DLD1 (cell line): ENCODE data around the gene IRAK1BP1.
"Not testable (repeated sequence)": the region's sequence is repeated elsewhere in the genome, so short reads cannot be mapped to it uniquely, and the experiment has no call there.

Experiments
- in situ Hi-C: cut with HindIII; loops from 2 replicates; pipeline ENCODE4 v1.10.0; 2017; ENCODE audit warnings: low sequenced_read_pairs

IRAK1BP1 gene, protein sequence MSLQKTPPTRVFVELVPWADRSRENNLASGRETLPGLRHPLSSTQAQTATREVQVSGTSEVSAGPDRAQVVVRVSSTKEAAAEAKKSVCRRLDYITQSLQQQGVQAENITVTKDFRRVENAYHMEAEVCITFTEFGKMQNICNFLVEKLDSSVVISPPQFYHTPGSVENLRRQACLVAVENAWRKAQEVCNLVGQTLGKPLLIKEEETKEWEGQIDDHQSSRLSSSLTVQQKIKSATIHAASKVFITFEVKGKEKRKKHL

GRCh38 chr6:78867370-78868040 is at the start of gene IRAK1BP1:
IRAK1BP1 (plus strand) TSS chr6:78867551; CDS start chr6:78867577, 26 bp downstream.
- in situ Hi-C loops, result no loop called here

DNA sequence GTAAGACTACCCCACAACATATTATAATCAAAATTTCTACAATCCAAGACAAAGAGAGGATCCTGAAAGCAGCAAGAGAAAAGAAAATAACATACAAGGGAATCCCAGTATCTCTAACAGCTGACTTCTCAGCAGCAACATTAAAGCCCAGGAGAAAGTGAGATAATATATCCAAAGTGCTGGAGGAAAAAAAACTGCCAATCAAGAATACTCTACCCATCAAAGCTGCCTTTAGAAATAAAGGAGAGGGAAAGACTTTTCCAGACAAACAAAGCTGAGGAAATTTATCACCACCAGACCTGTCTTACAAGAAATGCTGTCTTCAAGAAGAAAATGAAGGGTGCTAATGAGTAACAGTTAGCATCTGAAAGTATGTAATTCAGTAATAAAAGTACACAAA is 43.3 kb upstream of the IRAK1BP1 start:
- in situ Hi-C loops, result no loop called here

GRCh38 chr6:78829407-78829806 is 37.9 kb upstream of the IRAK1BP1 start:
- in situ Hi-C loops, result no loop called here

- in situ Hi-C loops, result no loop called here
Measured at GRCh38 chr6:78830805-78831204, 36.5 kb upstream of the IRAK1BP1 start.

DNA sequence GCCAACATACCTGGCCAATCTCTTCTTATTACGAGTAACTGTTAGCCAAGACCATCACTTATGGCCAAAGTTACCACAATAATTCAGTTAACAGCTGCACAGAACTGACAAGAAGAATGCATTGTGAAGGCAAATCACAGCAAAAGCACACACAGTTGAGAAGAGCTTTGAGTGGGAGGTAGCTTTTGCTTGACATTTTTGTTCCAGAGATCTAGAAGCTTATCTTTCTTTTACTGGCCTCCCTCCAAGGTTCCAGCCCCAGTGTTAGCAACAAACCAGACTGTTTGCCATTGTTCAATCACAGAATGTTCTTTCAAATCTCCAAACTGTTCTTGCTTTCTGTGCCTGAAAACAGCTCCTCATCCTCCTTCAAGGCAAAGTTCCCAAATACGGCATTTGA is 35.9 kb upstream of the IRAK1BP1 start:
- in situ Hi-C loops, result no loop called here

GRCh38 chr6:78832091-78832808 is 35.1 kb upstream of the IRAK1BP1 start:
- in situ Hi-C loops, result no loop called here

DNA sequence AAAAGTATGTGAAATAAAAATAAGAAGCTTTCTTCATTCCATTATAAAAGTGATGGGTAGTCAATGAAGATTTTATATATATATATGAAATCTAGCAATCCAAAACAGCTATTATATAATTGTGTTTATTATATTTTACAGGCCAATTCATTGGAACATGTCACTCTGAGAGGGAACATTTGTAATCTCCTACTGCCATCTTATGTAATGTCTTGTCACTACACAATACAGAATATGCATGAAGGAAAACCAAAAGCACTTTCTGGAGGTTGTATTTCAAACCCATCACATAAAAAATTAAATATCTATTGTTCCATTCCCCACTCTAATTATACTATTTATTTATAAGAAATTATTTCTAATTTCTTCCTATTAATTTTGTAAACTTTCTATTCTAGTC is 31.5 kb upstream of the IRAK1BP1 start:
- in situ Hi-C loops, result no loop called here

DNA sequence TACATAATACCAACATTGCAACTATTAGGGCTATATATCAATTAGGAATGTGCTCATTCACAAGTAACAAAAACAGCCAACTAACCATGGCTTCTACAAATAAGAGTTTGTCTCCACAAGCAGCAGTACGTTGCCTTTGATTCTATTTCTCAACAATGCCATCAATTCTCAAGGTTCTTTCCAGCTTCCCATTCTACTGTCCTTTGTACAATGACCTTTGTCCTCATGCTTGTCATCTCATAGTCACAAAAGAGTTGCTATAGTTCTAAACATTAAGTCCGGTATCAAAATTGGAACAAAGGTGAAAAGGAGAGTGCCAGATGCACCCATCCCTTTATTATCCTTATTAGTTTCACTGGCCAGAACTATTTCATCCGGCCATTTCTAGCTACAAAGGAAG is 30.8 kb upstream of the IRAK1BP1 start:
- in situ Hi-C loops, result no loop called here

DNA sequence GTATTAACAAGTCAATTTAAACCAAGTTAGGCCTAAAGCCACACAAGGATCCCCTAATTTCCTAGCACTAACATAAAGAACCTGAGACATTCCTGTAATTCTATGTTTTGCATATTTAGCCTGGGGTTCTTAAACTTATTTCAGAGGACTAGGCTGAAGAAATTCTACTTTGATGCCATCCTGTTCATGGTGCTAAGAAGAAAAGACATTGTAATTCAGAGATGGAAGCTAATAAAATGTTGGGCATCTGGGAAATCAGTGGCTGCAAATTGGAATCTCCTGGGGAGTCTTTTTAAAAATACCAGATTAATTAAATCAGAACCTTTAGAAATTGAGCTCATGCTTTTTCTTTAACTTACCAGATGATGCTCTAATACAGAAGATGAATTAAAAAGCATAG is 26.2 kb upstream of the IRAK1BP1 start:
- in situ Hi-C loops, result no loop called here

- in situ Hi-C loops, result no loop called here
Measured at GRCh38 chr6:78842953-78843352, 24.4 kb upstream of the IRAK1BP1 start.

DNA sequence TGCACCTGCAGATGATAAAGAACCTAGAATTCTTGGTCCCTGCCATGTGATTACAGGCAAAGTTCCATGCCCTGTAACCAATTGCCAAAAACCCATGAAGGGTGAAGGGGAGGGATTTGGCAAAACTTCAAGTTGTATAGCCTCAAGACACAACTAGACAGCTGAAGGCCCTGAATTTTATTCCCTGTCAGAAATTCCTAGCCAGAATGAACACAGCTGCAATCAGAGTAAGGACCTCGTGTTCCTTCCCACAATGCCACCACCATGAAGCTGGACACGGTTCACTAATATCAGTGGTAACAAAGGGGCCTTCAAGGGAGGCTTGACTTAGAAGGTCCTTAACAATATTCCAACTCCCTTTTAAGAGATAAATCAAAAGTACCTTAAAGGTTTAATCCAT is 22.5 kb upstream of the IRAK1BP1 start:
- in situ Hi-C loops, result no loop called here

GRCh38 chr6:78845567-78845966 is 21.8 kb upstream of the IRAK1BP1 start:
- in situ Hi-C loops, result no loop called here

DNA sequence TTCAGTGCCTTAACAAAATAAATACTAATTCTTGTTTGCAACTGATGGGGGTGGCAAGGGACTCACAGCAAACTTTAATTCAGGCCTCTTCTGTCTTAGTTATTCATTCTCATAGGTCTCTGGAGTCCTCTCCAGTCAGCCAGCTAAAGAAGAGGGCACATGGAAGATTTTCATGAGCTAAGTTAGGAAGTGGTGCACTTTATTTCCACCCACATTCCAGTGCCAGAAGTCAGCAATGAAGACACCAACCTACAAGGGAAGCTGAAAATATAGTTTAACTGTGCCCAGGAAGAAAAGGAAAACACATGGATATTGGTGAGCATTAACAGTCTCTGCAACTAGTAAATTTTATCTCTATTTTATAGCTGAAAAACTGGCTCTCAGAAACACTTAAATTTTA is 16.7 kb upstream of the IRAK1BP1 start:
- in situ Hi-C loops, result no loop called here

DNA sequence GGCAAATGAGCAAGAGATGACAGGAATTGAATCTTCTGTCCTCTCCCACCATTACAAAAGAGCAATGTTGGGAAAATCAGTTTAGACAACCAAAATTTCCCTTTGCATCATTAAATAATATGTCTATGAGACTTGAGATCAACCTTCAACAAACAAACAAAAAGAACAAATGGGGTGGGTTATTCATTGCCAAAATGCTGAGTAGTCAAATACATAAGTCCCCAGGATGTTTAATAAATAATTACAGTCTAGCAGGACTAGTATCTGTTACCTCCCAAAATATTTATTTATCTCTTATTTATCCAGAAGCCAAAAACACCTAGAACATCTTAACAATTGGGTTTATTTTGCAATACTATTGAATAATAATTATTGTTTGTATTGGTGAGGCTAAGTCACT is 16.2 kb upstream of the IRAK1BP1 start:
- in situ Hi-C loops, result no loop called here

DNA sequence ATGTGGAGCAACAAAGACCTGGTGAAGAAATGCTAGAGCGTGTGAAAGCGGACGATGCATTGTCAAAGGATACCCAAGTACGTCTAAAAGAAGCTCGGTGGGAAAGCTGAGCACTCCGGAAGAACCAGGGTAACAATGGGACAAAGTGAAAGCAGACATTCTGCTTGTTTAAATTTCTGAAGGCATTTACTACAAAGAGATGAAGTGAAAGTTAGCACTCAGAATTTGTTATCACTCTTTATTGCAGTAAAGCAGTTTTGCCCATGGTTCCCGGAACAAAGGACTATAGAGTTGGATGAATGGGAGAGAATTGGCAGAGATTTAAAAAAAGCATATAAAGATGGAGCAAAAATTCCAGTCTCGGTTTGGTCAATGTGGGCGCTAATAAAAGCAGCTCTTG is 12.8 kb upstream of the IRAK1BP1 start:
- in situ Hi-C loops, result no loop called here

- in situ Hi-C loops, result not testable (repeated sequence)
Measured at GRCh38 chr6:78858339-78858938, 8.9 kb upstream of the IRAK1BP1 start.

- in situ Hi-C loops, result no loop called here
Measured at GRCh38 chr6:78861509-78861908, 5.8 kb upstream of the IRAK1BP1 start.

DNA sequence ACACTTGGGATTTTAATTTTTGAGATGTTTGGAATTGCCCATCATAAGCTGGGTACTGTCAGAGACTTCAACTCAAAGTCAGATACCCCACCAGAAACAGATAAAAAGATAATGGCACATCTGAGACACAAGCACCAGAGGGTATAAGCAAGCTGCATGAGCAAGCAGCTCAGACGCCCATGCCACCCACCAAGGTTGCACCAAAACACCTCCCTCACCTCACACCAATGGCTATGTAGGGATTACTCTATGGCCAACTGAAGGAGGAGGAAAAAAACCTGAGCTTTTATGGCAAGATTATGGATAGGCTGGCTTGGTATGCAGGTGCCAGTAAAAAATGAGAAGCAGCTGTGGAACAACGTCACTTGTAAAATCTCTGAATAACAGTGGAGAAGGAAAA is 3.8 kb upstream of the IRAK1BP1 start:
- in situ Hi-C loops, result no loop called here

DNA sequence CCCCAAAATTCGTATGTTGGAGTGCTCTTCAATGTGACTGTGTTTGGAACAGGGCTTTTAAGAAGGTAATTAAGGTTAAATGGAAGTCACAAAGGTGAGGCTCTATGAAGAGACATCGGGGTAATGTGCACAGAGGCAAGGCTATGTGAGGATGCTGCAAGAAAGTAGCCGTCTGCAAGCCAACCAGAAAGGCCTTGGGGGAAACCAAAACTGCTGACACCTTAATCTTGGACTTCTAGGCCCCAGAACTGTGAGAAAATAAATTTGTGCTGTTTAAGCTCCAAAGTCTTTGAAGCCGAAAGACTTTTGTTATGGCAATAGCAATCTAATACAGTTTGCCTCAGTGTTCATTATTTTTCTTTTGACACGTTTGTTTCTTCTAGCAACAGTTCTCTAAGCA is 2.4 kb upstream of the IRAK1BP1 start:
- in situ Hi-C loops, result no loop called here

GRCh38 chr6:78867020-78867369 is 356 bp upstream of the IRAK1BP1 start:
- in situ Hi-C loops, result no loop called here

DNA sequence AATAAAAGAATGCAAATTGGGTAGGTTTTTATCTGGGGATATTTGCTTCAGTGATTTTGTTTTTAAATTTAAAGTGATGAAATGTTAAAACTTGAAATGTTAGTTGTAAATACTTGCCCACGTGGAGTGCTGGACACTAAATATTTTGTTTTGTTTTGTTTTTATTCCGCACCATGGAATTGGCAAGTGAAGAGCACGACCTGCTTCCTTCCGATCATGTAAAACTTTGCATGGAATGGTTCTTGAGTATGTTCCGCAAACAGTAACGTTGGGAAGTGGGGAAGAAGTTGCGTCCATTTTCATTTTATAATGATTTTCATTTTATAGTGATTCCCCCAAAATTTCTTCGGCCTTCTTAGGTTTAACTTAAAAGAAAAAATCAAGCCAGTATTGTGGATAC is 765 bp downstream of the IRAK1BP1 start:
- in situ Hi-C loops, result no loop called here

GRCh38 chr6:78875505-78875904 is 8.2 kb downstream of the IRAK1BP1 start:
- in situ Hi-C loops, result no loop called here
